LNCAP (cell line): Measurements from ENCODE around the gene SUMF1.

ENCODE experiments used
- CTCF ChIP-seq: fragments of 450-650 bp; IDR thresholded peaks from 2 replicates; pipeline ENCODE4 v1.5.1; 2017; ENCODE audit warnings: mild to moderate bottlenecking

SUMF1 gene

DNA sequence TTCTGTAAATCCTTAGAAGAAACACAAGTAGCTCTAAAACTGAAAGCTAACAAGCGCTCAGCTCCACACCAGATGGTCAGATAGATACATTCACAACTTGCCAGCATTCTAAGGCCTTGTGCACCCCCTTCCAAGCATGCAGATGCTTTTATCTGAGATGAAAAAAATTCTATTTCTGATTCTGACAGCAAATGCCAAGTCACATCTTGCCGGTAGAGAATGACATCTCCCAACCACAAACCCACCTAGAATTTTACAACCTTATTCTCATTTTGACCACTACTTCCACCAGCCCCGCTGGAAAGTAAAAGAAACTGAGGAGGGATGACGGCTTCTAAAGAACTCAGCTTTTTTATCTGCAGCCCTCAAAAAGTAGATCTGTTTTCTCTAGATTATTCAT lies 57.7 kb downstream of the SUMF1 start:
- no peak for TF ChIP-seq CTCF

- no peak for TF ChIP-seq CTCF
Measured at GRCh38 chr3:4408958-4409357, 58.1 kb downstream of the SUMF1 start.

- no peak for TF ChIP-seq CTCF
Measured at GRCh38 chr3:4407941-4408340, 59.1 kb downstream of the SUMF1 start.

DNA sequence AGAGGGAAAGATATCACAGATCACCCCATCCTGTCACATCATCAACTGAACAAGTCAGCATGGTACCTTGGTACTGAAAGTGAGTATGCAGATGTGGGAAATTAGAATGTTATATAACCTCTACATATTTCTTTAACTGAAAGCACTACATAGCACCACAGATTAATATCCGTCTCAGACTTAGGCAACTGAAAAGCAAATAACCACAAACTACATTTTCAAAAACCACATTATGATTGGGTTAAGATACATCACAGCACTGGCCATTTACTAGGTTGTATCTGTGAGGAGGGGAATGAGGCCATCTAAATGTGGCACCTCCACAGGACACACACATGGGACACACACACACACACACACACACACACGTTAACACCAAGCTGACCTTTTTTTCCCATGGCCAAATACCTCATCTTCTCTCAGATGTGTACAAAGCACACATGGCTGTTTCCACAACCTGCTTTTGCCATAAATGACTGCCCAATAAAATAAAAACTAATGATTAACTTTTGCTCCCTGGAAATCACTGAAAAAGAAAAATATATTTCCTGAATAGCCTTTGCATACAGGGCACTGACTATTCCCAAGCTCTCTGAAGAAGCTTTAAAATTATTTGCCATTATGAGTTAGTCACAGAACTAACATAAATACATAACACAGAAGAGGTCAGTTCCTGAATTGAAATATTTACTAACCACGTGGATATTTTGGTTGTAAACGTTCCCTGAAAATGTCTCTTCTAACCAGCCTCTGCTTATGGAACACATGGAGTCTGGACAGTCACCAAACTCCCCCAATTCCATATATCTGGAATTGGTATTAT lies 60.1 kb downstream of the SUMF1 start:
- no peak for TF ChIP-seq CTCF

DNA sequence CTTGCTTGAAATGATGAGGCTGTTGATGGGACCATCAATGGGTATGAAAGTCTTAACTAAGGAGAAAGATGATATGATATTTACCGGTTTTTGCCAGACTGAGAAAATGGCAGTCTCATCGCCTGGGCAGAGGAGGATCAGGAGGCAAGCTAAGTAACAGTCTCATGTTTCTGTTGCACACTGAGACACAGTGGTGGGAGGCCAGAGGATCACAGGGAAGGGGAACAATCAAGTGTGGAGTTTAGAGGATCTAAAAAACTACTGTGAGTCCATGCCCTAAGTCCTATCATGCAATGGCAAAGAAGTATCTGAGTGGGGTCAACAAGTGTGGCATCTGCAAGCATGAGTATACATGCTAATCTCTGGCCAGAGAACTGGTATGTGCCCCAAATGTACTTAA lies 62.2 kb downstream of the SUMF1 start:
- TF ChIP-seq CTCF = no peak

DNA sequence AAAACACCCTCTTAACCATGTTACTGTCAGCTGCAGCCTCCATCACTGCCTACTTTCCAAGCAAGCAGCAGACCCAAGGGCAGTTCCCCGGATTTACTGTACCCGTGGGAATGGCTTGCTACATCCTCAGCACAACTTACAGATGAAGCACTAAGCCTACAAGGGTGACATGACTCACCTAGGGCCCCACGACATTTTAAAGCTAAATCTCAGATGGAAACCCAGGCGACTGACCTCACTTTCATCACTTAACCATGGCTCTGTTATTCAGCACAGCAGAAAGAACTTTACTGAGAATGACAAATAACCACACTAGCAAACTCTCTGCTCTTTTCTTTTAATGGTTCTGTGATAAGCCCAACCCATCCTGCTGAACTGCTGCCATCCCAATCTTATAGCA lies 65.6 kb downstream of the SUMF1 start:
- TF ChIP-seq CTCF = no peak

DNA sequence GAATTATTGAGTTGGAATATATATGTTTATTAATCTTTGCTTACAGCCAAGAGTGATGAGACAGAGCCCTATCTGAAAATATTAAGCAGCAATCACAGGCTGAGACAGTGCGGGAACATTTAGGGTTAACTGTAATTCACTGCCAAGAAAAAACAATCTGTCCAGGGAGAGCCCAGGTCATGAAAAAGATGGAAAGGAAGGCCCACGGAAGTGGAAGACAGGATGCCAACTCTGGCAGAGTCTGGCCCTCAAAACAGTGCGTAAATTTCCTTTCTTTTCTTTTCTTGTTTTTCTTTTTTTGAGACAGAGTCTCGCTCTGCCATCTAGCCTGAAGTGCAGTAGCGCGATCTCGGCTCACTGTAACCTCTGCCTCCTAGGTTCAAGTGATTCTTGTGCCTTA lies 67.6 kb downstream of the SUMF1 start:
- no peak for TF ChIP-seq CTCF

DNA sequence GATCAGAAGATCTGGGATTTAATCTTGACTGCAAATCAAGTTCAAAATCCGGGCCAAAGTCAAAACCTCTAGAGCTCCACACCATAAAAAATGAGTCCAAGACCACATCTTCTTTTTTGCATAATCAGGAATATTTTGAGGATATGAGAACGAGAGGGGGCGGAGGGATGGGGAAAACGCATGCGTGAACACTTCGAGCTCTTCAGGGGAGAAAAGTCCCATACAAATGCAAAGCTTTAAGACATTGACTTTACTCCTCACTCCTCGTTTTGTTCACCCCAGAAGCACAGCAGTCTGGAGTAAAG lies 68.2 kb downstream of the SUMF1 start:
- no peak for TF ChIP-seq CTCF
